LNCAP (cell line): ENCODE results near the gene COL23A1.

Experiments used
- CTCF ChIP-seq: fragments of 450-650 bp; IDR thresholded peaks from 2 replicates; pipeline ENCODE4 v1.5.1; 2017; ENCODE audit warnings: mild to moderate bottlenecking

Gene COL23A1

GRCh38 chr5:178399701-178400095 lies 190.5 kb downstream of the COL23A1 start:
- no peak for TF ChIP-seq CTCF

GRCh38 chr5:178398901-178399700 lies 191.1 kb downstream of the COL23A1 start:
- no peak for TF ChIP-seq CTCF

GRCh38 chr5:178396796-178397720 lies 193.1 kb downstream of the COL23A1 start:
- TF ChIP-seq CTCF: no peak

GRCh38 chr5:178394074-178394473 lies 196.1 kb downstream of the COL23A1 start:
- TF ChIP-seq CTCF: no peak

- TF ChIP-seq CTCF: no peak
Observed at GRCh38 chr5:178392931-178393394, 197.2 kb downstream of the COL23A1 start.

- no peak for TF ChIP-seq CTCF
Observed at GRCh38 chr5:178392386-178392785, 197.8 kb downstream of the COL23A1 start.

GRCh38 chr5:178391480-178391879 lies 198.7 kb downstream of the COL23A1 start:
- no peak for TF ChIP-seq CTCF
